Activated naive CD8-positive, alpha-beta T cell treated with anti-CD3 and anti-CD28 coated beads, Interleukin-2, amount 50 U/mL, for 16 hours (primary cell): ENCODE measurements around the gene CCM2L.

Experiments used
- DNase-seq: peaks from one replicate; pipeline ENCODE4 v3.0.0-alpha.2; 2020; ENCODE audit warnings: low read depth, low spot score

CCM2L gene

DNA sequence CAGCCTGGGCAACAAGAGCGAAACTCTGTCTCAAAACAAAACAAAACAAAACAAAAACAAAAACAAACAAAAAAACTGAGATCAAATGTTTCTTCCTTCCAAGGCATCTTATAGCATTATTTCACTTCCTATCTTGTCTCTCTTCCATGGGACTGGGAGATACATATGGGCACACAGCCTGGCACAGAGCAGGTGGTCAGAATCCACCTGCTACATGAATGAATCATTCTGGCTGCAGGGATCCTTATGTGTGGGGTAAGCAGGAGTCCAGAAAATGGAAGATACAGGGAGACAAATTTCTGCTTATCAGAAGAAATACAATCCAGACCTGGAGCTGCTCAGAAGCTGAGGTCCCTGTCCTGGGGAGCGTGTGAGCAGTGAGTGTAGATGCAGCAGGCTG lies 18.2 kb upstream of the CCM2L start:
- DNase-seq: no peak

DNA sequence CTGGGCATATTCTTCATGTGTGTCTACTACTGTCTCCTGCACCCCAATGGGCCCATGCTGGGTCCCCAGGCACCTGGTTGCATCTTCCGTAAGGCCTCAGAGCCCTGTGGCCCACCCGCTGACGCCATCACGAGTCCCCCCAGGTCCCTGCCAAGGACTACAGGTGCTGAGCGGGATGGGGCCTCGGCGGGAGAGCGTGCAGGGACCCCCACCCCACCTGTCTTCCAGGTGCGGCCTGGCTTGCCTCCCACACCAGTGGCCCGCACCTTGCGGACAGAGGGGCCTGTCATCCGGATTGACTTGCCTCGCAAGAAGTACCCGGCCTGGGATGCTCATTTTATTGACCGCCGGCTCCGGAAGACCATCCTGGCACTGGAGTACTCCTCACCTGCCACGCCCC lies 13.2 kb upstream of the CCM2L start:
- DNase-seq: no peak

DNA sequence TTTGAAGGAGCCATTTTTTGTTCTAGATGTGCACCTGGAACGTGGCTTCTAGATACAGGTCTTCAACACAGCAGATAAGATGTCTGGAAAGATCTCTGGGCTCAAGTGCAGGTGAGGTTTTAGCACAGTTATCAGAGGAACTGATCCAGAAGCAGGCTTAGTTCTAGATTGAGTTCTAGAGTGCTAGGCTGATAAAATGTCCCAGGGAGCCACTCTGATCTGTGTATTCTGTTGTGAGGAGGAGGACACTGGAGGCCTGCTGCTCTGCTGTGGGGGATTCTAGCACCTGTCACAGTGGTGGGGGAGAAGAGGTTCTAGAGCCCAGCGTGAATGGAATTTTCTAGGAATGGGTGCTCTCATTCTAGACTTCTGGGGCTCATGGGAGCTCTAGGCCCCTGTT lies 12.0 kb upstream of the CCM2L start:
- DNase-seq: no peak

DNA sequence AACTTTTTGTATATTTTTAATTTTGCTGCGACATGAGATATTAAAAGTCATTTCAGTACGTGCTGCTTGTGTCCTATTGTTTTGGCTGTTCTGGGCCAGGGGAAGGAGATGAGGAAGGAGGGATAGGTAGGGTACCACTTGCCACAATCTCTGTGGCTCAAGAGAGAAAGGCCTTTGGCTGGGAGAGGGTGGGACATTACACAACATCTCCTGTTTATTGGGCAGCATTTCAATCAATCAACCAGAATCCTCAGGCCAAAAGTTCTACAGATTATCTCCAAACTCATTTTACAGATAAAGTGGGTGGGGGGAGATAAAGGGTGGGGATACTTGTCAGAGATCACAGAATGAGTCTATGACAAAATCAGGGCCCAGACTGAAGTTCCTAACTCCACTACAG lies 6.9 kb upstream of the CCM2L start:
- DNase-seq: no peak

DNA sequence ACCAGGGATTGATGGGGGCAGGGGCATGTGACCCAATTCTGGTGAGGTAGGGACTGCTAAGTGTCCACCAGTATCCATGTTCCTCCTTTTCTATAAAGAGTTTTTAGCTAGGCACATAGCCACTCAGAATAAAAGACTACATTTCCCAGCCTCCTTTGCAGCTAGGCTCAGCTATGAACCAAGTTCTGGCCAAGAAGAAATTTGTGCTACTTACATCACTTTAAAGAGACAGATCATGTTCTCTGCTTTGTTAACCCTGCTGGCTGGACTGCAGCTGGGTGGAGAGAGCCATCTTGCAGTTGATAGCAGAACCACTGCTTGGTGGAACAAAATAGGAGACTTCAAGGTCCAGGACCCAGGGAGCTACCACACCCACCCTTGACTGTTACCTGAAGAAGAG lies 5.3 kb upstream of the CCM2L start:
- no peak for DNase-seq

DNA sequence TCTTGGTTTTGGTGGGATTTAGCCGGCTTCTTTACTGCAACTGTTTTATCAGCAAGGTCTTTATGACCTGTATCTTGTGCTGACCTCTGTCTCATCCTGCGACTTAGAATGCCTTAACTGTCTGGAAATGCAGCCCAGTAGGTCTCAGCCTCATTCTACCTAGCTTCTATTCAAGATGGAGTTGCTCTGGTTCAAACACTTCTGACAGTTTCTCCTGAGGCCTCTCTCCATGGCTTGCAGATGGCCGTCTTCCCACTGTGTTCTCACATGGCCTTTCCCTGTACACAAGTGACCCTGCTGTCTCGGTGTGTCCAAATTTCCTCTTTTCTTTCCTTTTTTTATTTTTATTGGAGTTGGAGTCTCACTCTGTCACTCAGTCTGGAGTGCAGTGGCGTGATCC lies 4.2 kb upstream of the CCM2L start:
- DNase-seq: no peak

DNA sequence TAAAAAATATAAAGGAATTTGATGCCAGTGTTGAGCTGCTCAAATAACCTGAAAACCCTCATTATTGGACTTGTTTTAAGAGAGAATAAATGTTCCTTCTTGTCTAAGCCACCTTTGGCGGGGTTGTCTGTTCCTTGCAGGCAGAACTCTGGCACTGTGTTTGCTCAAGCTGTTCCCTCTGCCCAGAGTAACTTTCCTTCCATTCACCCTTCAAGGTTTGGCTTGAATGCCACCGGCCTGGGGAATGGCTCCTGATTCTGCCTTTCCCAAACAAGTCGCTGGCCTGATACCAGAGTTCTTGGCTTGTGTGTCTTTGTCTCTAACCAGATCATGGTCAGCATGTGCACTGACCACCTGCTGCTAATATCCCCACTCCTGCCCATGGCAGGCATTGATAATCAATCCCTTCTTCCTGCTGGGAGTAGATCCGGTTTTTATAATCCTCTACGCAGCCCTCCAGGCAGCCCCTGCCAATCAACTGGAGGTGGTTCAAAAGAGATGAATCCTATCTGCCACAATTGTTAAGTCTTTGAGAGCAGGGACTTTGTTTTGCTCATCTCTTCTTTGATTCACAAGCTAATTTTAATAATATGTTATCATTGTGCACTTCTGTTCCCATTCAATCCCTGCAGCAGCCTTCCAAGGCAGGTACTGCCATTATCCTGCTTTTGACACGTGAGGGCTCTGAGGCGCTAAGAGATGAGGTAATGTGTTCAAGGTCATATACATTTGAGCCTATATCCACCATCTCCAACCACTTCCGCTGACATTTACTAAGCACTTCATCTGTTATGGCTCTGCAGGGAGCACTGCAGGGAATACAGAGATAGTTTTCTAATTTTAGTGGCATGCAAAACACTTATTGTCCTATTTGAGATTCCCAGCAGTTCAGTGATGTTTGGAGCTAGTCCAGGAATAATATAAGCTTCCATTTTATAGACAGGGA lies 3.1 kb upstream of the CCM2L start:
- DNase-seq: no peak

DNA sequence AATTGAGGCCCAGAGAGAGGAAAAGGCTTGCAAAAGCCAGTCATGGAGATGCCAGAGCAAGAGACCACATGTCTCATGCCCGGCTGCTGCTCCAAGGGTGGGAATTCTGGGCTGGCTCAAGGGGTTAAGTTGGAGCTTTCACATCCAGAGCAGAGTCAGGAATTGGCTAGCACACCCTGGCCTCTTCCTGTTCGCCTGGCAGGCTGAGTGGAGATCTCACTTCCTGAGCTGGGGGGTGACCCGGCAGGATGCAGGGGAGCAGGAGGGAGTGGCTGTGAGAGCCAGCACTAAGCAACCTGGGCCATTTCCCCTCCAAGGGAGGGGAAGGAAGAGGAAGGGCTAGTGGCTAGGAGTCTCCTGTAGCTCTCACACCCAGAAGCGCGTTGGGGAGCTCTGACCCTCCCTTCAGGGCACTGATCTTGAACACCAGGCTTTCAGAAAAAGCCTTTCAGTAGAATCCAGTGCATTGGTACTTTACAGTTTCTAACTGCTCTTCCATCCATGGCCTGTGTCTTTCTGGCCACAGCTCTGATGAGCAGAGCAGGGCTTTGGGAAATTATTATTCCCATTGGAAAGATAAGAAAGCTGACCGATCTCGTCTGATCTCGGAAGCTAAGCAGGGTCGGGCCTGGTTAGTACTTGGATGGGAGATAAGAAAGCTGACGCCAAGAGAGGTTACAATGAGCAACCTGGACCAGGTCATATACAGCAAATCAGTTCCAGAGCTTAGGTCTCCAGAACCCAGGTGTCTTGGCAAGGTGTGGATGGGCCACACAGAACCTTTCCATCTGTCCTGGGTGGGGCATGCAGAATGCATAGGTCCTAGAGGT lies 2.2 kb upstream of the CCM2L start:
- DNase-seq: no peak

DNA sequence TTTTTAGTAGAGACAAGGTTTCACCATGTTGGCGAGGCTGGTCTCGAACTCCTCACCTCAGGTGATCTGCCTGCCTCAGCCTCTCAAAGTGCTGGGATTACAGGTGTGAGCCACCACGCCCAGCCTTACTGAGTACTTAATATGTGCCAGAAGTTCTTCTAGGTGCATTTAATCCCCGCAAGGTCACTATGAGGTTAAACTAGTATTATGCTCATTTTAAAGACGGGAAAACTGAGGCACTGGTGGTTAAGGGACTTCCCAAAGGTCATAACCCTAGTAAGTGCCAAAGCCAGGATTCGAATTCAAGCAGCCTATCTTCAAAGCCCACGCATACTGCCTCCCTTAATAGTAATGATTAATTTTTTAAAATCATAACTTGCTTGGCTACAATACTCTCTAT lies 674 bp upstream of the CCM2L start:
- DNase-seq: no peak

DNA sequence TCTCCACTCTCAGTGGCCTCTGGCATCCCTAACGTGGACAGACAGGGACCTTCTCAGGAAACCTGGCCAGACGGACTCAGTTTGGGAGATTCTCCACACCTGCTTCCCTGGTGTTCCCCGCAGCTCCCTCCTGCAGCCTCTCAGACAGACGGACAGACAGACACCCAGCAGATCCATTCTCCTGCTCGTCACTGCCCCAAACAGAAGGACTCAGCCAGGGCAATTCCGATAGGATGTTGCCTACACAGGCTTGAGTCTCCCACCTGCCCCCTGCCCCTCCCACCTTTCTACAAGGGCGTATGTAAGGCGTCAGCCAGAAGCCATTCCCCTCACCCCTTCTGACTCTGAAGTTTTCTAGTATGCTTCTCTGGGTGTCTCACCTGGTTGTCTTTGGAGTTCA lies 428 bp downstream of the CCM2L start:
- DNase-seq: no peak

DNA sequence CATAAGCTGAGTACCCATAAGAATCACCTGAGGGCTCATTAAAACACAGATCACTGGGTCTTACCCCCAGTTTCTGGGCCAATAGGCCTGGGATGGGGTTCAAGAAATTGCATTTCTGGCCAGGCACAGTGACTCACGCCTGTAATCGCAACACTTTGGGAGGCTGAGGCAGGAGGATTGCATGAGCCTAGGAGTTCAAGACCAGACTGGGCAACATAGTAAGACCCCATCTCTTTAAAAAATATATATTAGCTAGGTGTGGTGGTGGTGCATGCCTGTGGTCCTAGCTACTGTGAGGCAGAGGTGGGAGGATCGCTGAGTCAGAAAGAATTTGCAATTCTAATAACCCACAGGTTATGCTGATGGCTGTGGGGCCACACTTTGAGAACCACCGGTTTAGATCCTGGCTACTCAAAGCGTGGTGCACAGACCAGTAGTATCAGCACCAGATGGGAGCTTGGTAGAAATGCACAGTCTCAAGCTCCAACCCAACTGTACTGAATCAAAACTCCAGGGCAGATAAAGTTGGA lies 2.0 kb downstream of the CCM2L start:
- DNase-seq: no peak

DNA sequence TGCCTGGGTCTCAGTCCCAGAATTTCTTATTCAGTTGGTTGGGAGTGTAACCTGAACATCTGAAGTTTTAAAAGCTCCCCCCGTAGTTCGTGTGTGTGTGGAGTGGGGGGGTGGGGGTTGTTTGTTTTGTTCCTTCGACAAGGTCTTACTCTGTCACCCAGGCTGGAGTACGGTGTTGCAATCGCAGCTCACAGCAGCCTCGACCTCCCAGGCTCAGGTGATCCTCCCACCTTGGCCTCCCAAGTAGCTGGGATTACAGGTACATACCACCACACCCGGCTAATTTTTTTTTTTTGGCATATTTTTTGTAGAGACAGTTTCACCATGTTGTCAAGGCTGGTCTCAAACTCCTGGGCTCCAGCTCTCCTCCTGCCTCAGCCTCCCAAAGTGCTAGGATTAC lies 3.1 kb downstream of the CCM2L start:
- DNase-seq: no peak

DNA sequence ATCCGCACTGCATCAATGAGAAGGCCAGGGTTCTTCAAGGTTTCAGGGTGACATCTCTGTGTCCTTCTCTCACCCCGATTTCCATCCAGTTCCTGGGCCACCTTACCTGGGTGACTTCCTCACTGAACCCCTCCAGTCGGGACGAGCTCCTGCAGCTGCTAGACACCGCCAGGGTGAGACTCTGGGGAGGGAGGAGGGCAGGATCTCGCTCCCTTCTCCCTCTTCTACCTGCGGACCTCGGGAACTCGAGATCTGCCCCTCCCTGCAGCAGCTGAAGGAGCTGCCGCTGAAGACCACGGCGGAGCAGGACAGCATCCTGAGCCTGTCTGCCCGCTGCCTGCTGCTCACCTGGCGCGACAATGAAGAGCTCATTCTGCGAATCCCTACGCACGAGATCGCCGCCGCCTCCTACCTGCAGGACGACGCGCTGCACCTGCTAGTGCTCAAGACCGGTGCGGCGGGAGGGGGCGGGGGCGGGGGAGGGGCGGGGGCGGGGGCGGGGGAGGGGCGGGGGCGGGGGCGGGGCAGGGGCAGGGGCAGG lies 7.5 kb downstream of the CCM2L start:
- no peak for DNase-seq

DNA sequence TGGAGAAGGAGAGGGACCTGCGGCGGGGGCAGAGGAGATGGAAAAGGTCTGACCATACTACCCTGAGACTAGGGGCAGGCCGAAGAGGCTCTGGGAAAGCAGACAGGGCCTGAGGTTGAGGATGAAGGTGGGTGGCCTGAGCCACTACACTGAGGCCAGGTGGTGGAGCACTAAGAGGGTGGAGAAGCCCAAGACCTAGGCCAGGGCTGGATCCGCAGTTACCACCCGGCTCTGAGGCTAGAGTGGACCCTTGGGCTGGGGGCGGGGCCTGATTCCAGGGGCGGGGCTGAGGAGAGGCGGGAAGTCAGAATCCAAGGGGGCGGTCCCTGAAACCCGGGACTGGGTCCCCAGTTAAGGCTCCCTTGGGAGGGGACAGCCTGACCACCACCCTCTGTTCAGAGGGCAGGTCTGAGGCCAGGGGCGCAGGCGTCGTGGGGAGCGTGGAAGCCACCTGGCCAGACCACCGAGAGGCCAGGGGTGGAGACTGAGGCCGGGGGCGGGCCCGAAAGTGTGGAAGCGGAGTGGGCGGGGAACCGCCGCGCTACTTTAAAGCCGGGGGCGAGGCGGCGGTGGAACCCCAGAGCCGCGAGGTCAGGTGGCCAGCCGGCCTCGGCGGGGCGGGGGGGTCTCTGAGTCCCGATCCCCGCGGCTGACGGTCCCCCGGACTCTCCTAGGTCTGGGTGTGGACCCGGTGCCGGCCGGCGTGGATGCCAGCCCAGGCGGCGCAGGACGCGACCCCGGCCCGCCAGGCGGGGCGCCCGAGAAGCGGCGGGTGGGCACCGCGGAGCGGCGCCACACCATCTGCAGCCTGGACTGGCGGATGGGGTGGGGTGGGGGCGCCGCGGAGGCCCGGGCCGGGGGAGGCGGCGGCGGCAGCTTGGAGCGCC lies 8.3 kb downstream of the CCM2L start:
- DNase-seq: no peak

DNA sequence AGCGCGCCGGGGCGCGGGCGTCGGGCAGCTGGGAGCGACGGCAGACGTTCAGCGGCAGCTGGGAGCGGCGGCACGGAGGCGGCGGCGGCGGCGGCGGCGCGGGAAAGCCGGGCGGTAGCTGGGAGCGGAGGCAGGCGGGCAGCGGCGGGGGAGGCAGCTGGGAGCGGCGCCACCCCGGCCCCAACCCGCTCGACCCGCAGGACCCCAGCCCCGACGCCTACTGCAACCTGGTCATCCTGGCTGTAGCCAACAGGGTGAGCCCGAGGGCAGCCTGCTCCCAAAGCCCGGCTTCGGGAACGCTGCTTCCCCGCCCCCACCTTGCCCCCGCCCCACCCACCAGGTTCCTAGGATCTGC lies 8.9 kb downstream of the CCM2L start:
- DNase-seq: no peak

DNA sequence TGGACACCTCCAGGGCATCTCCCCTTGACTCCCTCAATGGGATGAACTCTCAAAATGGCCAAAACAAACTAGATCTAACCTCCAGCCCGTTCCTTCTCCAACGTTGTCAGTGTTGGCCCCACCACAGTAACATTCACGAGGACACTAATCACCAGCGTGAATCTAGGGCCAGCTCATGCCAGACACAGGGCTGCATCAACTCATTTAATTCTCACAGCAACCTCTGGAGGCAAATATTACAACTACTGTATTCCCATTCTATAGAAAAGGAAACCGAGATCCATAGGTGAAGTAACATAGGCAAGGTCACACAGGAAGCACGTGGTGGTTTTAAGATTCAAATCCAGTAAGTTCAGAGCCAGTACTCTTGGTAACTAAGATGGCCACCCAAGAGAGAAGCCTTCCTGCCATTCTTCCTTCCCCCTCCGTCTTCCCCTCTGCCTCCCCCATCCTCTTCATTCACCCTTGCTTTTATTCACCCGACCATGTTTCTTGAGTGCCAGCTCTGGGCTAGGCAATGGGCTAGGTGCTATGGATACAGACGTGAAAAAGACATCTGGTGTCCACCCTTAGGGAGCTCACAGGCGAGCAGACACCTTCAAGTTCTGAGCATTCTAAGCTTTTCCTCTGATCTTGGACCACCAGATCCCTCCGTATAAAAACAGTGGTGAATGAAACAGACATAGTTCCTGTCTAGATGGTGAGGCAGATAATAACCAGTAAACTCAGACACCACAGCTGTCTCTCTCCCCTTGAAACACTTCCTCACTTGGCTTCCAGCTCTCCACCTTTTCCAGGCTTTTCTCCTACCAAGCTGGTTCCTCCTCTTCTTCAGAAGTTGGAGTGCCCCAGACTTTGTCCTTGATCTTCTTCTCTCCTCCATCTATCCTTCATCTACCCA lies 9.6 kb downstream of the CCM2L start:
- DNase-seq: no peak

DNA sequence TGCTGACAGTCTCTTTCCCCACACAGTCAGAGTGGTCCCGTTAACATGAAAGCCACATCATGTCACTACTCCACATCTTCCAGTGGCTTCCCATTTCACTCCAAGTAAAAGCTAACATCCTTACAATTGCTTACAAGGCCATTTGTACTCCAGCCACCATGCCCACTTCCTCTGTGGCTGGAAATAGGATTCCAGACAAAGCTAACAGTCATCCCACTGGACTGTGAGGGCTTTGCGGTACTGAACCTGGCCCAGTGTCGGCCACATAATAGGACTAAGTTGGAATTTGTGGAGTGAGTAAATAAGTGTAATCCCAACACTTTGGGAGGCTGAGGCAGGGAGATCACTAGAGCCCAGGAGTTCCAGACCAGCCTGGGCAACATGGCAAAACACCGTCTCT lies 10.9 kb downstream of the CCM2L start:
- DNase-seq: no peak

DNA sequence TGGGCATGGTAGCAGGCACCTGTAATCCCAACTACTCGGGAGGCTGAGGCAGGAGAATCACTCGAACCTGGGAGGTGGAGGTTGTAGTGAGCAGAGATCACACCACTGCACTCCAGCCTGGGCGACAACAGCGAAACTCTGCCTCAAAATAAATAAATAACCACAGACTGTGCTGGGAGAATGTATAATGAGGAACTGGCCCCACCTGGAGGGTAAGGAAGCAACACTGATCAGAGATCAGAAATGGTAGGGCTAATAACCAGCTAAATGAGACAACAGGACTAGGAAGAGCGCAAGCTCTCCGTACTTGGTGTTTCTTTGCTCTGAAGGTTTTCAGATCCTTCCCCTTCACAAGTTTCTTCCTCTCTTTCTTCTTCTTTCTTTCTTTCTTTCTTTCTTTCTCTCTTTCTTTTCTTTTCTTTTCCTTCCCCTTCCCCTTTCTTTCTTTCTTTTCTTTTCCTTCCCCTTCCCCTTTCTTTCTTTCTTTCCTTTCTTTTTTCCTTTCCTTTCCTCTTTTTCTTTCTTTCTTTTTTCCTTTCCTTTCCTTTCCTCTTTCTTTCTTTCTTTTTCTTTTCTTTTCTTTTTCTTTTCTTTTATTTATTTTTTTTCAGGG lies 14.6 kb downstream of the CCM2L start:
- no peak for DNase-seq

DNA sequence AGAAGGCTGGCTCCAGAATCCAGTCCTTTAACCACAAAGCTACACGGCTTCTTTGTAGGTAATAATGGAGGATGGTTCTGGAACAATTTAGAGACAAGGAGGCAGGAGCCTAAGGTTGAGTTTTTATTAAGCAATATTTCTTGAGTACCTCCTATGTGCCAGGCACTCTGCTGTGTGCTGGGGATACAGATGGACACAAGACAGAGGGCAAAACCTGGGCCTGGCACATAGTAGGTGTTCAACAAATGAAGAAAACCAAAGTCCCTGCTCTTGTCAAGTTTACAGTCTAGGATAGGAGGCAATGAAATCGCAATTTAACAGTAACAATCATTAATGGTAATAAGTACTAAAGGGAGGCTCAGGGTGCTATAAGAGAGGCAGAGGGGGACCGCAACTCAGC lies 17.4 kb downstream of the CCM2L start:
- DNase-seq: no peak
